CD14-positive monocyte (primary cell): ENCODE data around the gene GRID2IP. TPM values are rescaled to one million over a fixed set of nuclear protein-coding genes. Genes with fewer than 3 reads are reported as not detected.
A peak's percentile ranks its signal among the peaks of the same experiment; 100 is the strongest.

Experiments used
- DNase-seq, 3 donors: peaks; one replicate each; pipeline ENCODE4 v3.0.0-alpha.2; 2011 to 2022
- H2AFZ ChIP-seq: 2 replicates; pipeline ENCODE4 v1.6.0; 2012; ENCODE audit warnings: mild to moderate bottlenecking, low read depth, low read length, inconsistent platforms; ENCODE audit not compliant: insufficient read depth, poor library complexity, severe bottlenecking
- H3K27ac ChIP-seq, 2 donors: 1 replicate in 1 of 2; 2 replicates in 1 of 2; pipeline ENCODE4 v1.5.1; 2012 to 2013; ENCODE audit warnings: low read length in 2 of 2, control low read depth in 1 of 2, inconsistent platforms in 1 of 2, low read depth in 1 of 2, mild to moderate bottlenecking in 1 of 2
- H3K27me3 ChIP-seq, 2 donors: one replicate each; pipeline versions ENCODE4 v1.6.0 to v1.6.1; 2011 to 2013; ENCODE audit warnings: low read length in 2 of 2; ENCODE audit not compliant: control insufficient read depth in 2 of 2, insufficient read depth in 2 of 2
- H3K36me3 ChIP-seq, 2 donors: replicated peaks in 1 of 2; 1 replicate in 1 of 2; 2 replicates in 1 of 2; pipeline versions ENCODE4 v1.5.1 to v1.6.1; 2012 to 2013; ENCODE audit warnings: low read length in 2 of 2, control low read depth in 1 of 2, inconsistent platforms in 1 of 2, mild to moderate bottlenecking in 1 of 2; ENCODE audit not compliant: insufficient read depth in 2 of 2, control insufficient read depth in 1 of 2
- H3K4me1 ChIP-seq, 2 donors: 1 replicate in 1 of 2; 2 replicates in 1 of 2; pipeline versions ENCODE4 v1.5.1 to v1.6.1; 2012 to 2013; ENCODE audit warnings: low read length in 2 of 2, control low read depth in 1 of 2, inconsistent platforms in 1 of 2, mild to moderate bottlenecking in 1 of 2, moderate library complexity in 1 of 2; ENCODE audit not compliant: insufficient read depth in 2 of 2, control insufficient read depth in 1 of 2
- H3K4me2 ChIP-seq: replicated peaks from 2 replicates; pipeline ENCODE3; 2012; ENCODE audit warnings: low read length, moderate library complexity, mild to moderate bottlenecking; ENCODE audit not compliant: poor library complexity, severe bottlenecking; ENCODE audit errors: extremely low read depth
- H3K4me3 ChIP-seq, 3 experiments: fragments of 200-600 bp in 1 of 3; sonication (generic) in 1 of 3; replicated peaks in 1 of 3; 1 replicate in 2 of 3; 2 replicates in 1 of 3; pipeline ENCODE4 v1.5.1; 2011 to 2013; ENCODE audit warnings: low read length in 3 of 3, mild to moderate bottlenecking in 3 of 3, control low read depth in 2 of 3, low read depth in 2 of 3, inconsistent platforms in 1 of 3, moderate library complexity in 1 of 3
- H3K79me2 ChIP-seq: 2 replicates; pipeline ENCODE4 v1.6.0; 2012; ENCODE audit warnings: mild to moderate bottlenecking, control low read depth, inconsistent platforms, low read length, moderate library complexity; ENCODE audit not compliant: insufficient read depth
- H3K9ac ChIP-seq: 2 replicates; pipeline ENCODE4 v1.6.0; 2017; ENCODE audit warnings: low read length, mild to moderate bottlenecking; ENCODE audit not compliant: insufficient read depth, poor library complexity, severe bottlenecking
- H3K9me3 ChIP-seq, 2 donors: replicated peaks in 1 of 2; 1 replicate in 1 of 2; 2 replicates in 1 of 2; pipeline versions ENCODE4 v1.5.1 to v1.6.1; 2012 to 2013; ENCODE audit warnings: low read length in 2 of 2, control low read depth in 1 of 2; ENCODE audit not compliant: control insufficient read depth in 1 of 2, insufficient read depth in 1 of 2
- H4K20me1 ChIP-seq: 2 replicates; pipeline ENCODE4 v1.6.0; 2012; ENCODE audit warnings: mild to moderate bottlenecking, low read length, control low read depth, moderate library complexity; ENCODE audit not compliant: insufficient read depth
- H3K27ac Mint-ChIP-seq, 7 donors: one replicate each; pipeline ENCODE4 v1.8.0; 2020; ENCODE audit warnings: mild to moderate bottlenecking in 7 of 7, mixed read lengths in 7 of 7, moderate library complexity in 6 of 7, inconsistent platforms in 2 of 7
- H3K27me3 Mint-ChIP-seq, 3 donors: one replicate each; pipeline ENCODE4 v1.8.0; 2021 to 2022; ENCODE audit warnings: low read depth in 3 of 3, mild to moderate bottlenecking in 3 of 3, mixed read lengths in 3 of 3, moderate library complexity in 3 of 3, inconsistent platforms in 1 of 3
- H3K36me3 Mint-ChIP-seq, 2 donors: one replicate each; pipeline ENCODE4 v1.8.0; 2020; ENCODE audit warnings: mixed read lengths in 2 of 2, inconsistent platforms in 1 of 2, mild to moderate bottlenecking in 1 of 2
- H3K4me1 Mint-ChIP-seq: one replicate; pipeline ENCODE4 v1.8.0; 2020; ENCODE audit warnings: mild to moderate bottlenecking, mixed read lengths
- H3K4me3 Mint-ChIP-seq, 2 donors: one replicate each; pipeline ENCODE4 v1.8.0; 2020; ENCODE audit warnings: mild to moderate bottlenecking in 2 of 2, mixed read lengths in 2 of 2, moderate library complexity in 1 of 2
- H3K9me3 Mint-ChIP-seq, 7 donors: one replicate each; pipeline ENCODE4 v1.8.0; 2020 to 2022; ENCODE audit warnings: mixed read lengths in 7 of 7, mild to moderate bottlenecking in 6 of 7, moderate library complexity in 6 of 7, inconsistent platforms in 2 of 7
- WGBS: methylation state at CpG from one replicate; pipeline ENCODE4 v1.1.5; 2013; ENCODE audit warnings: missing lambda C conversion rate; ENCODE audit not compliant: insufficient coverage; 5-methylcytosine and 5-hydroxymethylcytosine counted together
- intact Hi-C, 2 donors: fragments of 100-400 bp; cut with micrococcal nuclease; formaldehyde crosslinking; loops; one replicate each; pipeline versions ENCODE4 v1.15.0 to v1.15.1; 2023
- polyA plus RNA-seq, 3 donors: library from polyadenylated mRNA; depleted of rRNA in 1 of 3; unstranded in 2 of 3; stranded (reverse) in 1 of 3; fragments of 300-500 nt in 2 of 3; fragments of >200 nt in 1 of 3; fragmentation: Illumina TruSeq in 2 of 3; gene quantifications; 1 replicate in 2 of 3; 2 replicates in 1 of 3; pipeline ENCODE4 v1.2.3, GENCODE V29; 2012 to 2021
- TF ChIP-seq, protein P1 (sequence below): fragments of 200-600 bp; IDR thresholded peaks from one replicate; pipeline ENCODE4 v1.8.0; 2022; ENCODE audit warnings: antibody characterized with exemption, mild to moderate bottlenecking

Gene GRID2IP
- polyA plus RNA-seq, 3 donors: not detected

DNA sequence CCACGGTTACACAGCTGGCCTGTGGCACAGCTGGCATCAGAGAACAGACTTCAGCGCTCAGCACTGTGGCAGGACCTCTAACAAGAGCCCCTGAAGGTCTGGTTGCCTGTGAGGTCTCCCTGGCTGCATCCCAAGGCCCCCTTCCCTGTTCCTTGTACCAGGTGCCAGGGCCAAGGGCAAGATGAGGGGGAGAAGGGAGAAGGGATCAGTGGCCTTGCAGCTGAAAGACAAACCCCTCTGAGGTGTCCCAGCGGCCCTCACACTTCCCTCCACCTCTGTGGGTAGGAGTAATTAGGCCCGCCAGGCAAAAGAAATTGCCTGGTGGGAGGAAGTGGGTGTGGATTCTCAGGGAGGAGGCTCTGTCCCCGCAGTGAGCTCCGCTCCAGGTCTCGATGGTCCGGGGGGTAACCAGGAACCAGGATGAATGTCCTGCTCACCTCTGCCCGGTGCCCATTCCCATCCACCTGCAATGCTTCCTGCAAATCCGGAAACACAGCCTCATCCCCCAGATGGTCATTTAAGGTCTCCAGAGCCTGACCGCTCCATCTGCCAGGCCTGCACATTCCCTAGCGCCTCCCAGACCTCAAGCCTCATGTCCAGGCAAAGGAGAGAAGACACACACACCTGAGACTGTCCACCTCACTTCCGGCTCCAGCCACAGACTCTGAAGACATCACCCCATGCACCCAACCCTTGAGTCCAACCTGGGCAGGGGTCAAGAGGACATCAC lies 22.7 kb downstream of the GRID2IP start:
- Mint-ChIP-seq H3K27ac (peak overlapping the region in 1 of 7 donors; percentile 43), H3K36me3 (no peaks in the 10 kb centered on the region), H3K9me3 (peaks cover 0 to 6% (median 0%) of the 10 kb centered on the region in 7 donors), H3K4me1 (peaks cover 17% of the 10 kb centered on the region), H3K4me3 (peak overlapping the region in 1 of 2 donors; percentile 28), H3K27me3 (peaks cover 51 to 70% (median 64%) of the 10 kb centered on the region in 3 donors)
- Histone ChIP-seq H2AFZ (no peak overlapping the region), H3K36me3 (no peaks in the 10 kb centered on the region), H4K20me1 (no peaks in the 10 kb centered on the region), H3K4me2 (no peak overlapping the region), H3K9ac (no peak overlapping the region), H3K27me3 (peaks cover 5 to 54% of the 10 kb centered on the region in 2 donors), H3K4me1 (peaks cover 12 to 21% of the 10 kb centered on the region in 2 donors), H3K9me3 (no peaks in the 10 kb centered on the region), H3K27ac (no peak overlapping the region), H3K79me2 (no peaks in the 10 kb centered on the region), H3K4me3 (no peak overlapping the region)
- 66% methylated on average over 11 of the region's 13 CpGs for WGBS
- intact Hi-C loops: no loop called here
- no peak for DNase-seq
- TF ChIP-seq, protein P1, sequence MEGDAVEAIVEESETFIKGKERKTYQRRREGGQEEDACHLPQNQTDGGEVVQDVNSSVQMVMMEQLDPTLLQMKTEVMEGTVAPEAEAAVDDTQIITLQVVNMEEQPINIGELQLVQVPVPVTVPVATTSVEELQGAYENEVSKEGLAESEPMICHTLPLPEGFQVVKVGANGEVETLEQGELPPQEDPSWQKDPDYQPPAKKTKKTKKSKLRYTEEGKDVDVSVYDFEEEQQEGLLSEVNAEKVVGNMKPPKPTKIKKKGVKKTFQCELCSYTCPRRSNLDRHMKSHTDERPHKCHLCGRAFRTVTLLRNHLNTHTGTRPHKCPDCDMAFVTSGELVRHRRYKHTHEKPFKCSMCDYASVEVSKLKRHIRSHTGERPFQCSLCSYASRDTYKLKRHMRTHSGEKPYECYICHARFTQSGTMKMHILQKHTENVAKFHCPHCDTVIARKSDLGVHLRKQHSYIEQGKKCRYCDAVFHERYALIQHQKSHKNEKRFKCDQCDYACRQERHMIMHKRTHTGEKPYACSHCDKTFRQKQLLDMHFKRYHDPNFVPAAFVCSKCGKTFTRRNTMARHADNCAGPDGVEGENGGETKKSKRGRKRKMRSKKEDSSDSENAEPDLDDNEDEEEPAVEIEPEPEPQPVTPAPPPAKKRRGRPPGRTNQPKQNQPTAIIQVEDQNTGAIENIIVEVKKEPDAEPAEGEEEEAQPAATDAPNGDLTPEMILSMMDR: no peak

DNA sequence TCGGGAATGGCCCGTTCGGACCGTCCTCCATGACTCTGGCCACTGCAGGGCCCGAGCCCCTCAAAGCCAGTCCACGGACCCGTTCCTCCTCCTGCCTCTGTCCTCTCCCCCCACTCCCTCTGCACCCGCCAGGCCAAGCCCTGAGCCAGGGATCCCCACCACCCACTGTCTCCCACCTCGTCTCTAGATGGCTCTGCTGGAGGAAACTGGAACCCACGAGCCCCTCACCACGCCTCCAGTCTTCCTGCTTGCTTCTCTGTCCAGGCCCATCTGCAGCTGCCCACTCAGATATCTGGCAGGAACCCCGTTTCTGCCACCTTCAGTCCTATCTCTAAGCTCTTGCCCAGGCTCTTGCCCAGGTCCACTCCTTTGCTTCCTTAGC lies 24.3 kb downstream of the GRID2IP start:
- Histone ChIP-seq H3K36me3 (no peaks in the 10 kb centered on the region), H3K9ac (no peak overlapping the region), H3K79me2 (no peaks in the 10 kb centered on the region), H3K9me3 (no peaks in the 10 kb centered on the region), H2AFZ (peak overlapping the region; percentile 73), H3K27ac (no peak overlapping the region), H4K20me1 (no peaks in the 10 kb centered on the region), H3K4me1 (peaks cover 12 to 21% of the 10 kb centered on the region in 2 donors), H3K4me2 (peak overlapping the region; percentile 73), H3K4me3 (peak overlapping the region in 1 of 3 experiments; percentile 68), H3K27me3 (peaks cover 5 to 46% of the 10 kb centered on the region in 2 donors)
- DNase-seq: no peak
- 32% methylated on average over 11 of the region's 12 CpGs for WGBS
- Mint-ChIP-seq H3K9me3 (peaks cover 0 to 6% (median 0%) of the 10 kb centered on the region in 7 donors), H3K4me1 (peaks cover 17% of the 10 kb centered on the region), H3K4me3 (peak overlapping the region; percentile 57 to 88), H3K36me3 (no peaks in the 10 kb centered on the region), H3K27me3 (peaks cover 46 to 62% (median 59%) of the 10 kb centered on the region in 3 donors), H3K27ac (peak overlapping the region in 1 of 7 donors; percentile 82)
- intact Hi-C loops: no loop called here
- TF ChIP-seq, protein P1: no peak
